OCI-LY1 (cell line): ENCODE results near the gene GPR37L1.

Experiments
- H2AFZ ChIP-seq: fragments of 200-600 bp; sonication (generic), shearing (Covaris generic); 2 replicates; pipeline ENCODE4 v1.6.0; 2014; ENCODE audit warnings: antibody characterized with exemption, mild to moderate bottlenecking, low read length
- H3F3A ChIP-seq: fragments of 200-600 bp; sonication (generic), shearing (Covaris generic); 2 replicates; pipeline ENCODE4 v1.6.0; 2014; ENCODE audit warnings: mild to moderate bottlenecking, antibody characterized with exemption, low read length, moderate library complexity; ENCODE audit not compliant: insufficient read depth
- H3K27ac ChIP-seq: fragments of 200-600 bp; sonication (generic); 2 replicates; pipeline ENCODE4 v1.5.1; 2014; ENCODE audit warnings: low read length, mixed run types, mild to moderate bottlenecking, low read depth; ENCODE audit not compliant: poor library complexity, severe bottlenecking
- H3K27me3 ChIP-seq: fragments of 200-600 bp; sonication (generic); 2 replicates; pipeline ENCODE4 v1.6.0; 2014; ENCODE audit warnings: antibody characterized with exemption, mild to moderate bottlenecking, low read length, moderate library complexity; ENCODE audit not compliant: insufficient read depth
- H3K36me3 ChIP-seq: fragments of 200-600 bp; sonication (generic); 2 replicates; pipeline ENCODE4 v1.6.1; 2014; ENCODE audit warnings: mild to moderate bottlenecking, antibody characterized with exemption, low read length, moderate library complexity, mixed read lengths; ENCODE audit not compliant: insufficient read depth
- H3K4me1 ChIP-seq: fragments of 200-600 bp; sonication (generic); 2 replicates; pipeline ENCODE4 v1.5.1; 2014; ENCODE audit warnings: mild to moderate bottlenecking, low read length, moderate library complexity; ENCODE audit not compliant: insufficient read depth, severe bottlenecking
- H3K4me2 ChIP-seq: fragments of 200-600 bp; sonication (generic), shearing (Covaris generic); 2 replicates; pipeline ENCODE4 v1.6.1; 2014; ENCODE audit warnings: low read length
- H3K4me3 ChIP-seq: fragments of 200-600 bp; sonication (generic); 2 replicates; pipeline ENCODE4 v1.5.1; 2014; ENCODE audit warnings: low read length, low read depth, mild to moderate bottlenecking, mixed read lengths; ENCODE audit not compliant: poor library complexity, severe bottlenecking
- H3K79me2 ChIP-seq: fragments of 200-600 bp; shearing (Covaris generic); 2 replicates; pipeline ENCODE4 v1.6.1; 2016; ENCODE audit warnings: mixed run types, low read length, mixed read lengths; ENCODE audit not compliant: insufficient read depth
- H3K9ac ChIP-seq: fragments of 200-600 bp; sonication (generic), shearing (Covaris generic); 2 replicates; pipeline ENCODE4 v1.6.1; 2014; ENCODE audit warnings: mild to moderate bottlenecking, low read length, mixed read lengths
- H3K9me2 ChIP-seq: fragments of 200-600 bp; sonication (generic), shearing (Covaris generic); 2 replicates; pipeline ENCODE4 v1.6.1; 2014; ENCODE audit warnings: low read depth, mild to moderate bottlenecking, low read length, mixed read lengths
- H3K9me3 ChIP-seq: fragments of 200-600 bp; shearing (Covaris generic); 2 replicates; pipeline ENCODE4 v1.6.1; 2014; ENCODE audit warnings: low read length, mixed read lengths
- H4K20me1 ChIP-seq: fragments of 200-600 bp; sonication (generic), shearing (Covaris generic); 2 replicates; pipeline ENCODE4 v1.6.0; 2016; ENCODE audit warnings: mild to moderate bottlenecking, low read length; ENCODE audit not compliant: insufficient read depth
- CTCF ChIP-seq: fragments of 200-600 bp; sonication (generic), shearing (Covaris generic); IDR thresholded peaks from 2 replicates; pipeline ENCODE4 v1.5.1; 2017; ENCODE audit warnings: mild to moderate bottlenecking, antibody characterized with exemption, low read length, moderate library complexity, mixed read lengths
- EZH2 ChIP-seq: fragments of 200-600 bp; sonication (generic), shearing (Covaris generic); IDR thresholded peaks from 2 replicates; pipeline ENCODE4 v1.8.0; 2017; ENCODE audit warnings: borderline replicate concordance, mixed run types, mild to moderate bottlenecking, antibody characterized with exemption, low read length, moderate library complexity, mixed read lengths

Gene GPR37L1

GRCh38 chr1:202171292-202172014, 48.7 kb downstream of the GPR37L1 start:
- no peak overlapping the region for H3K4me3 ChIP-seq
- H3K4me2 ChIP-seq = no peak overlapping the region
- no peak overlapping the region for H3K9ac ChIP-seq
- H3K27me3 ChIP-seq = no peaks in the 10 kb centered on the region
- H3K79me2 ChIP-seq = no peaks in the 10 kb centered on the region
- H3K36me3 ChIP-seq = no peaks in the 10 kb centered on the region
- H3K4me1 ChIP-seq = no peaks in the 10 kb centered on the region
- H3K27ac ChIP-seq = no peak overlapping the region
- no peaks in the 10 kb centered on the region for H3F3A ChIP-seq
- no peaks in the 10 kb centered on the region for H3K9me2 ChIP-seq
- H2AFZ ChIP-seq = no peak overlapping the region
- no peaks in the 10 kb centered on the region for H4K20me1 ChIP-seq
- TF ChIP-seq CTCF (no peak), EZH2 (no peak)
- no peaks in the 10 kb centered on the region for H3K9me3 ChIP-seq

- H3K27ac ChIP-seq = no peak overlapping the region
- no peaks in the 10 kb centered on the region for H3K4me1 ChIP-seq
- H3K27me3 ChIP-seq = no peaks in the 10 kb centered on the region
- H3K9me2 ChIP-seq = no peaks in the 10 kb centered on the region
- H3F3A ChIP-seq = no peaks in the 10 kb centered on the region
- H3K36me3 ChIP-seq = no peaks in the 10 kb centered on the region
- H3K4me3 ChIP-seq = no peak overlapping the region
- no peaks in the 10 kb centered on the region for H4K20me1 ChIP-seq
- H3K4me2 ChIP-seq = no peak overlapping the region
- no peaks in the 10 kb centered on the region for H3K79me2 ChIP-seq
- no peaks in the 10 kb centered on the region for H3K9me3 ChIP-seq
- H3K9ac ChIP-seq = no peak overlapping the region
- TF ChIP-seq EZH2 (no peak), CTCF (no peak)
- H2AFZ ChIP-seq = no peak overlapping the region
These were observed 49.3 kb downstream of the GPR37L1 start for GRCh38 chr1:202172015-202172355.

GRCh38 chr1:202173993-202174392, 51.3 kb downstream of the GPR37L1 start:
- Histone ChIP-seq H3K4me2 (no peak overlapping the region), H3K9me3 (no peaks in the 10 kb centered on the region), H3K27me3 (no peaks in the 10 kb centered on the region), H3K27ac (no peak overlapping the region), H3K4me3 (no peak overlapping the region), H3K9me2 (no peaks in the 10 kb centered on the region), H3K36me3 (no peaks in the 10 kb centered on the region), H3K79me2 (no peaks in the 10 kb centered on the region), H3F3A (no peaks in the 10 kb centered on the region), H3K4me1 (no peaks in the 10 kb centered on the region), H2AFZ (no peak overlapping the region), H3K9ac (no peak overlapping the region), H4K20me1 (no peaks in the 10 kb centered on the region)
- no peak for TF ChIP-seq CTCF
- no peak for TF ChIP-seq EZH2
